ENCODE results near the gene ISM1.

GRCh38 chr20:13264907-13265306 is 43.8 kb downstream of the ISM1 start:
- TF ChIP-seq POLR2A (IDR thresholded peaks at IDR 0.05; ENCODE audit: low read depth, low read length) = no peak
- TF ChIP-seq POLR2AphosphoS5 (IDR thresholded peaks at IDR 0.05; ENCODE audit: low read depth, low read length) = no peak
- no peak for TF ChIP-seq TAF1 (IDR thresholded peaks at IDR 0.05; ENCODE audit: low read depth, low read length)
- no peak for TF ChIP-seq PAX5 (IDR thresholded peaks at IDR 0.05; ENCODE audit: insufficient read depth, low read length, severe bottlenecking)
- TF ChIP-seq SPI1 (IDR thresholded peaks at IDR 0.05; ENCODE audit: low read depth, low read length) = no peak

Data from GM12891 (cell line).